ENCODE data around the gene GREB1.
A peak's percentile ranks its signal among the peaks of the same experiment; 100 is the strongest.

Gene GREB1

DNA sequence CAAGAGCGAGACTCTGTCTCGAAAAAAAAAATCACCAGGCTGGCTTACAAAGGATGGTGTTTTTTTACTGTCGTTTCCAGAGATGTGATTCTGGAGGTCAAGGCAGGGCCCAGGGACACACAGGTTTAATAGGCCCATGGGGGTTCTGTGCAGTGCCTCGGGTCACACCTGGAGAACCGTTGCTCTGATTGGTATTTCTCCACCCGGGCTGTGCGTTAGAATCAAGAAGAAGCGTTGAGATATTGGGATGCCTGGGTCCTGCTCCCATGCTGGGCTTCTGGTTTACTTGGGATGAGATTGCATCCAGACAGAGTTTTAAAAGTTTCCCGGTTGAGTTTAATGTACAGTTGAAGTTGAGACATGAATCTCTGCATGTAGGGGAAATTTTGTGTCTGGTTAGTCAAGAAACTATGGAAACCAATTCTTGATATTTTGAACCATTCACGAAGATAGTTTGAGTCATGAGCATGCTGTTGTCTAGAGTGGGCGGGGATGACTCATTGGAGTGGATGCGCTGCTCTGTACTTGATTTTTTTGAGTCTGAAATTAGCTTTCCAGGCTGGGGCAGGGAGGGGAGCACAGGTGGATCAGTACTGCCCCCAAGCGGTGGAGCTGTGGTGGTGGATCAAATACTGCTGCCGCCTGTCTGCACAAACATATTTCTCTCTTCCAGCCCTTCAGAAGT is 50.1 kb downstream of the GREB1 start (continued):
- TF ChIP-seq ZNF561 (tag by site-specific recombination; IDR thresholded peaks at IDR 0.05; ENCODE audit: borderline replicate concordance) = no peak
- TF ChIP-seq, protein P1, sequence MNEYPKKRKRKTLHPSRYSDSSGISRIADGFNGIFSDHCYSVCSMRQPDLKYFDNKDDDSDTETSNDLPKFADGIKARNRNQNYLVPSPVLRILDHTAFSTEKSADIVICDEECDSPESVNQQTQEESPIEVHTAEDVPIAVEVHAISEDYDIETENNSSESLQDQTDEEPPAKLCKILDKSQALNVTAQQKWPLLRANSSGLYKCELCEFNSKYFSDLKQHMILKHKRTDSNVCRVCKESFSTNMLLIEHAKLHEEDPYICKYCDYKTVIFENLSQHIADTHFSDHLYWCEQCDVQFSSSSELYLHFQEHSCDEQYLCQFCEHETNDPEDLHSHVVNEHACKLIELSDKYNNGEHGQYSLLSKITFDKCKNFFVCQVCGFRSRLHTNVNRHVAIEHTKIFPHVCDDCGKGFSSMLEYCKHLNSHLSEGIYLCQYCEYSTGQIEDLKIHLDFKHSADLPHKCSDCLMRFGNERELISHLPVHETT (tag by site-specific recombination; IDR thresholded peaks at IDR 0.05) = no peak
- no peak for TF ChIP-seq ZNF174 (tag by site-specific recombination; IDR thresholded peaks at IDR 0.05)
- TF ChIP-seq ZNF549 (tag by site-specific recombination; IDR thresholded peaks at IDR 0.05) = no peak
- no peak for TF ChIP-seq KLF8 (tag by site-specific recombination; IDR thresholded peaks at IDR 0.05)
- 0 out of 2 replicates have a peak, but pooled peaks have one; percentile 30 for TF ChIP-seq SP7 (tag by site-specific recombination; IDR thresholded peaks at IDR 0.05)
- TF ChIP-seq, protein P2, sequence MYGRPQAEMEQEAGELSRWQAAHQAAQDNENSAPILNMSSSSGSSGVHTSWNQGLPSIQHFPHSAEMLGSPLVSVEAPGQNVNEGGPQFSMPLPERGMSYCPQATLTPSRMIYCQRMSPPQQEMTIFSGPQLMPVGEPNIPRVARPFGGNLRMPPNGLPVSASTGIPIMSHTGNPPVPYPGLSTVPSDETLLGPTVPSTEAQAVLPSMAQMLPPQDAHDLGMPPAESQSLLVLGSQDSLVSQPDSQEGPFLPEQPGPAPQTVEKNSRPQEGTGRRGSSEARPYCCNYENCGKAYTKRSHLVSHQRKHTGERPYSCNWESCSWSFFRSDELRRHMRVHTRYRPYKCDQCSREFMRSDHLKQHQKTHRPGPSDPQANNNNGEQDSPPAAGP (tag by site-specific recombination; IDR thresholded peaks at IDR 0.05) = peak; percentile 45; the same call in 1 of the 2 replicates
- no peak for TF ChIP-seq ZNF302 (tag by site-specific recombination; IDR thresholded peaks at IDR 0.05; ENCODE audit: low read depth)
- TF ChIP-seq ZNF175 (tag by site-specific recombination; IDR thresholded peaks at IDR 0.05) = no peak
- 0 out of 2 replicates have a peak, but pooled peaks have one; percentile 15 for TF ChIP-seq SP3 (tag by site-specific recombination; IDR thresholded peaks at IDR 0.05)
- TF ChIP-seq KLF9 (tag by site-specific recombination; IDR thresholded peaks at IDR 0.05; ENCODE audit: low read depth) = 0 out of 2 replicates have a peak, but pooled peaks have one; percentile 36
- TF ChIP-seq ZNF366 (tag by site-specific recombination; conservative IDR thresholded peaks at IDR 0.05) = no peak
- TF ChIP-seq, protein P3, sequence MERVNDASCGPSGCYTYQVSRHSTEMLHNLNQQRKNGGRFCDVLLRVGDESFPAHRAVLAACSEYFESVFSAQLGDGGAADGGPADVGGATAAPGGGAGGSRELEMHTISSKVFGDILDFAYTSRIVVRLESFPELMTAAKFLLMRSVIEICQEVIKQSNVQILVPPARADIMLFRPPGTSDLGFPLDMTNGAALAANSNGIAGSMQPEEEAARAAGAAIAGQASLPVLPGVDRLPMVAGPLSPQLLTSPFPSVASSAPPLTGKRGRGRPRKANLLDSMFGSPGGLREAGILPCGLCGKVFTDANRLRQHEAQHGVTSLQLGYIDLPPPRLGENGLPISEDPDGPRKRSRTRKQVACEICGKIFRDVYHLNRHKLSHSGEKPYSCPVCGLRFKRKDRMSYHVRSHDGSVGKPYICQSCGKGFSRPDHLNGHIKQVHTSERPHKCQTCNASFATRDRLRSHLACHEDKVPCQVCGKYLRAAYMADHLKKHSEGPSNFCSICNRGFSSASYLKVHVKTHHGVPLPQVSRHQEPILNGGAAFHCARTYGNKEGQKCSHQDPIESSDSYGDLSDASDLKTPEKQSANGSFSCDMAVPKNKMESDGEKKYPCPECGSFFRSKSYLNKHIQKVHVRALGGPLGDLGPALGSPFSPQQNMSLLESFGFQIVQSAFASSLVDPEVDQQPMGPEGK (tag by site-specific recombination; IDR thresholded peaks at IDR 0.05) = peak; percentile 30; the same call in 1 of the 2 replicates
- no peak for TF ChIP-seq ZNF184 (tag by site-specific recombination; IDR thresholded peaks at IDR 0.05)
- TF ChIP-seq, protein P4, sequence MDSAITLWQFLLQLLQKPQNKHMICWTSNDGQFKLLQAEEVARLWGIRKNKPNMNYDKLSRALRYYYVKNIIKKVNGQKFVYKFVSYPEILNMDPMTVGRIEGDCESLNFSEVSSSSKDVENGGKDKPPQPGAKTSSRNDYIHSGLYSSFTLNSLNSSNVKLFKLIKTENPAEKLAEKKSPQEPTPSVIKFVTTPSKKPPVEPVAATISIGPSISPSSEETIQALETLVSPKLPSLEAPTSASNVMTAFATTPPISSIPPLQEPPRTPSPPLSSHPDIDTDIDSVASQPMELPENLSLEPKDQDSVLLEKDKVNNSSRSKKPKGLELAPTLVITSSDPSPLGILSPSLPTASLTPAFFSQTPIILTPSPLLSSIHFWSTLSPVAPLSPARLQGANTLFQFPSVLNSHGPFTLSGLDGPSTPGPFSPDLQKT (IDR thresholded peaks at IDR 0.05; ENCODE audit: borderline replicate concordance, low read depth, low read length) = no peak
- peak; percentile 95 for TF ChIP-seq ZBTB17 (tag by site-specific recombination; IDR thresholded peaks at IDR 0.05)
- TF ChIP-seq, protein P5, sequence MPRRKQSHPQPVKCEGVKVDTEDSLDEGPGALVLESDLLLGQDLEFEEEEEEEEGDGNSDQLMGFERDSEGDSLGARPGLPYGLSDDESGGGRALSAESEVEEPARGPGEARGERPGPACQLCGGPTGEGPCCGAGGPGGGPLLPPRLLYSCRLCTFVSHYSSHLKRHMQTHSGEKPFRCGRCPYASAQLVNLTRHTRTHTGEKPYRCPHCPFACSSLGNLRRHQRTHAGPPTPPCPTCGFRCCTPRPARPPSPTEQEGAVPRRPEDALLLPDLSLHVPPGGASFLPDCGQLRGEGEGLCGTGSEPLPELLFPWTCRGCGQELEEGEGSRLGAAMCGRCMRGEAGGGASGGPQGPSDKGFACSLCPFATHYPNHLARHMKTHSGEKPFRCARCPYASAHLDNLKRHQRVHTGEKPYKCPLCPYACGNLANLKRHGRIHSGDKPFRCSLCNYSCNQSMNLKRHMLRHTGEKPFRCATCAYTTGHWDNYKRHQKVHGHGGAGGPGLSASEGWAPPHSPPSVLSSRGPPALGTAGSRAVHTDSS (tag by site-specific recombination; IDR thresholded peaks at IDR 0.05) = no peak
- no peak for TF ChIP-seq ZNF169 (tag by site-specific recombination; IDR thresholded peaks at IDR 0.05)
- TF ChIP-seq, protein P6, sequence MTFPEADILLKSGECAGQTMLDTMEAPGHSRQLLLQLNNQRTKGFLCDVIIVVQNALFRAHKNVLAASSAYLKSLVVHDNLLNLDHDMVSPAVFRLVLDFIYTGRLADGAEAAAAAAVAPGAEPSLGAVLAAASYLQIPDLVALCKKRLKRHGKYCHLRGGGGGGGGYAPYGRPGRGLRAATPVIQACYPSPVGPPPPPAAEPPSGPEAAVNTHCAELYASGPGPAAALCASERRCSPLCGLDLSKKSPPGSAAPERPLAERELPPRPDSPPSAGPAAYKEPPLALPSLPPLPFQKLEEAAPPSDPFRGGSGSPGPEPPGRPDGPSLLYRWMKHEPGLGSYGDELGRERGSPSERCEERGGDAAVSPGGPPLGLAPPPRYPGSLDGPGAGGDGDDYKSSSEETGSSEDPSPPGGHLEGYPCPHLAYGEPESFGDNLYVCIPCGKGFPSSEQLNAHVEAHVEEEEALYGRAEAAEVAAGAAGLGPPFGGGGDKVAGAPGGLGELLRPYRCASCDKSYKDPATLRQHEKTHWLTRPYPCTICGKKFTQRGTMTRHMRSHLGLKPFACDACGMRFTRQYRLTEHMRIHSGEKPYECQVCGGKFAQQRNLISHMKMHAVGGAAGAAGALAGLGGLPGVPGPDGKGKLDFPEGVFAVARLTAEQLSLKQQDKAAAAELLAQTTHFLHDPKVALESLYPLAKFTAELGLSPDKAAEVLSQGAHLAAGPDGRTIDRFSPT (tag by site-specific recombination; IDR thresholded peaks at IDR 0.05) = no peak
